Adipose tissue (tissue), 3 donors: ENCODE results near the gene PRSS21. TPM values are rescaled to one million over a fixed set of nuclear protein-coding genes. Genes with fewer than 3 reads are reported as not detected.

Experiments used
- H3K27ac ChIP-seq: one replicate; pipeline ENCODE4 v1.5.1; 2013; ENCODE audit warnings: low read depth, low read length
- WGBS, 3 donors: extraction: QIAGEN DNeasy Blood & Tissue Kit; methylation state at CpG; one replicate each; pipeline ENCODE4 v1.1.7; 2013; 5-methylcytosine and 5-hydroxymethylcytosine counted together
- polyA plus RNA-seq, 3 donors: library from polyadenylated mRNA; stranded (reverse); fragments of 200-250 nt; gene quantifications; one replicate each; pipeline ENCODE4 v1.2.3, GENCODE V29; 2013
- donor health status: healthy with polysubstance abuse.
- donor health status: Bipolar disorder and iron deficiency.
- donor health status: healthy.

Gene PRSS21
- polyA plus RNA-seq, 3 donors, result 0.39 to 0.77 TPM; not detected in 1

GRCh38 chr16:2795395-2796143, 21.5 kb upstream of the PRSS21 start:
- 53 to 74% (median 63%) methylated on average over 7 of the region's 7 CpGs for WGBS, 3 donors
- H3K27ac ChIP-seq, result no peak overlapping the region

- no peak overlapping the region for H3K27ac ChIP-seq
- 79 to 90% (median 80%) methylated on average over 25 to 39 of the region's 39 CpGs for WGBS, 3 donors
These were observed 18.3 kb upstream of the PRSS21 start for GRCh38 chr16:2798723-2799204.

DNA sequence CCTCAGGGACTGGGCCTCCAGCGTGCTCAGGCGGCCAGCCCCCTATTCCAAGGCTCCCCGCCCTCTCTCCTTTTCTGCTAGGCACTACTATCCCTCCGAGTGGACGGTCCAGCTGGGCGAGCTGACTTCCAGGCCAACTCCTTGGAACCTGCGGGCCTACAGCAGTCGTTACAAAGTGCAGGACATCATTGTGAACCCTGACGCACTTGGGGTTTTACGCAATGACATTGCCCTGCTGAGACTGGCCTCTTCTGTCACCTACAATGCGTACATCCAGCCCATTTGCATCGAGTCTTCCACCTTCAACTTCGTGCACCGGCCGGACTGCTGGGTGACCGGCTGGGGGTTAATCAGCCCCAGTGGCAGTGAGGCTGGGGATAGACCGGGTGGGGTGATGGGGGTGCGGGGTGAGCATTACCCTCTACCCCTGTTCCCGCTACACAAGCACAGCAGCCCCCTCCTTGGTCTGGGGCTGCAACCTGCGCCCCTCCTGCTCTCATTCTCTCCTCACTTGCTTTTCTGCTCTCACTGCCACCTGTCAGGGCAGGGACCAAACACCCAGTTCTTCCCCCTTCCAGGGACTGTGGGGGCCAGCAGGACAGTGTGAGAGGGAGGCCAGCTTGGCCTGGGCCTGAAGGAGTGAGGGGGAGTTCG, 17.7 kb upstream of the PRSS21 start:
- H3K27ac ChIP-seq, result no peak overlapping the region
- 80 to 89% (median 86%) methylated on average over 21 of the region's 21 CpGs for WGBS, 3 donors

DNA sequence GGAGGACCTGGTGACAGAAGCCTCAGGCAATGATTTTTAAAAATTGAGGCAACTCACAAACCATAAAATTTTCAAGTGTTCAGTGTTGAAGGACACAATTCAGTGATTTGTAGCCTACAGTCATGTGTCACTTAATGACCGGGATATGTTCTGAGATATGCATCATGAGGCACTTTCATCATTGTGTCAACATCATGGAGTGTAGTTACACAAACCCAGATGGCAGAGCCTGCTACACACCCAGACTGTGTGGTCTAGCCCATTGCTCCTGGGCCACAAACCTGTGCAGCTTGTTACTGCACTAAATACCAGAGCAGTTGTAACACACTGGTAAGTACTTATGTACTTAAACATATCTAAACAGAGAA, 17.2 kb upstream of the PRSS21 start:
- WGBS, 3 donors, result 78 to 84% (median 81%) methylated on average over 1 of the region's 1 CpG
- H3K27ac ChIP-seq, result no peak overlapping the region

- H3K27ac ChIP-seq, result no peak overlapping the region
- 77 to 87% (median 86%) methylated on average over 3 of the region's 3 CpGs for WGBS, 3 donors
These were observed 13.4 kb upstream of the PRSS21 start for GRCh38 chr16:2803545-2804195.

DNA sequence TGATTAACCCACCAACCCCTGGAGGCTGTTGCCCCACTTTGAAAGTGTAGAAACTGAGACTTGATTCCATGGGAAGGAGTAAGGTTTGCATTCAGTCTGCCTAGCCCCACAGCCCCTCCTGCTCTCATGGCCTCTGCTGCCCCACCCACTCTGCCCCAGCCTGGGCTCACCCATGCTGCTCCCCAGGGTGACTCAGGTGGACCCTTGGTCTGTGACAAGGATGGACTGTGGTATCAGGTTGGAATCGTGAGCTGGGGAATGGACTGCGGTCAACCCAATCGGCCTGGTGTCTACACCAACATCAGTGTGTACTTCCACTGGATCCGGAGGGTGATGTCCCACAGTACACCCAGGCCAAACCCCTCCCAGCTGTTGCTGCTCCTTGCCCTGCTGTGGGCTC, 12.3 kb upstream of the PRSS21 start:
- WGBS, 3 donors, result 78 to 94% (median 90%) methylated on average over 4 of the region's 4 CpGs
- no peak overlapping the region for H3K27ac ChIP-seq

DNA sequence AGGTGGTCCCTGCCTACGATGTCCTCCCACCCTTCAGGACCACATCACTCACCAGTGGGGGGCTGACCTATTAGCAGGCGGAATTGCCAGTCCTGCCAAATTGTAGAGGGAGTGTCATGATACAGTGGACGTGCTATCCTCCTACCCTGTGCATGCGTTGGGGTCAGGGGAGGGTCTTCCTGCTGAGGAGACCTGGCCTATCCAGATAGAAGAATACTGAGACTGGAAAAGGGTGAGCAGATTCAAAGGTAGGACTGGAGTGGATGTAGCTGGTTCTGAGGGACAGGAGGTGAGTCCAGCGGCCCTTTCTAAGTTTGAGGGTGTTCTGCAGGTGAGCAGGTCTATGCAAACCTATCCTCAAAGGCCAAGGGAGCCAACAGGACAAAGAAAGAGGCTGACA, 10.8 kb upstream of the PRSS21 start:
- WGBS, 3 donors, result 67 to 75% (median 69%) methylated on average over 5 of the region's 5 CpGs
- no peak overlapping the region for H3K27ac ChIP-seq

DNA sequence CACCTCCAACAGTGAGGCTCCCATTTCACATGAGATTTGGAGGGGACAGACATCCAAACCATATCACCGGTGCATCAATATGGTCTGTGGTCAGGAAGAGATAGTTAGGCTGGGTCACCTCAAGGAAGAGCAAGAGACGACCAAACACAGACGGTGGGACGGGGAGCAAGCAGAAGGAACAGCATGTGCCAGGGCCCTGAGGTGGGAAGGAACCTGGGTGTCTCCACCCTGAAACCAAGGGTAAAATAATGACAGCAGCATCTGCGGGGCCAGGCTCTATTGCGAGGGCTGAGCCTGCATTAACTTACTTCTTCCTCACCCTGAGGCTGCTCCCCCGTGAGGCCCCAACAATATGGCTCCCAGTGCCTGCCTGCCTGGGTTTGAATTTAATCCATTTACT, 8.9 kb upstream of the PRSS21 start:
- H3K27ac ChIP-seq, result no peak overlapping the region
- 86 to 89% (median 87%) methylated on average over 7 of the region's 7 CpGs for WGBS, 3 donors

GRCh38 chr16:2809149-2809760, 7.8 kb upstream of the PRSS21 start:
- H3K27ac ChIP-seq, result no peak overlapping the region
- 66 to 82% (median 79%) methylated on average over 3 of the region's 3 CpGs for WGBS, 3 donors

DNA sequence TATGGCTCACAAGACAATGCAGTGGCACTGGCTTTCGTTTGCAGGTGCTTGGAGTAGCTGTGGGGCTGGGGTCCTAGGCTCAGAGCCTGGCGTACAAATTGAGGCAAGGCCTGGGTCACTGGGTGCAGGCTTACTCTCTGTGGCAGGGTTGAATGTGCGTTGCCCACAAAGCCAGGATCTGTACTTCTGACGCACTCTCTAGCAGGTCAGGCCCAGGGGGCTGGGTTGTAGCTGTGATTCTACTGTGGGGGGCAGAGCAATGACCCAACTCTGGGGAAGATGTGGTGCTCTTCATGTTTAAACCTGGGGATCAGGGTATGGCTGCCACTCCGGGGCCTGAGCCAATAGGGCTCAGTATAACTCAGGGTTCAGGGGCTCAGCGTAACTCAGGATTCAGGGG, 6.4 kb upstream of the PRSS21 start:
- WGBS, 3 donors, result 81 to 93% (median 86%) methylated on average over 6 of the region's 6 CpGs
- no peak overlapping the region for H3K27ac ChIP-seq

- 65 to 69% (median 68%) methylated on average over 15 of the region's 15 CpGs for WGBS, 3 donors
- H3K27ac ChIP-seq, result no peak overlapping the region
These were observed 5.2 kb upstream of the PRSS21 start for GRCh38 chr16:2811703-2812471.

DNA sequence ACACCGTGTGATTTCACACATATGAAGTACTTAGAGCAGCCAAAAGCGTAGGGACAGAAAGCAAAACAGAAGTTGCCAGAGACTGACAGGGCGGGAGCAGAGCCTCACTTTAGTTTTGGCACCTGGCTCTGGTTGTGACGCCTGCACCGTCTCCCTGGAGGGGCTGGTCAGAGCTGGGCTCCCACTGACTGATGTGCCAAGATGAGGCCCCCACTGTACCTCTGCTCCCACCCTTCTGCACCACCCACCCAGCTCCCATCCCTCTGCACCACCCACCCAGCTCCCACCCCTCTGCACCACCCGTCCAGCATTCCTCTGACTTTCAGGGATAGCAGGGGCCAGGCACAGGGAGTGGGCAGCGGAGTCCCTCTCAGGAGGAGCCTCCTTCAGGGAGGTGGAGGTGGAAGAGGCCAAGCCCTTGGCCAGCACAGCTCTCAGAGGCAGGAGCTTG, 3.2 kb upstream of the PRSS21 start:
- WGBS, 3 donors, result 43 to 78% (median 45%) methylated on average over 7 of the region's 7 CpGs
- no peak overlapping the region for H3K27ac ChIP-seq

DNA sequence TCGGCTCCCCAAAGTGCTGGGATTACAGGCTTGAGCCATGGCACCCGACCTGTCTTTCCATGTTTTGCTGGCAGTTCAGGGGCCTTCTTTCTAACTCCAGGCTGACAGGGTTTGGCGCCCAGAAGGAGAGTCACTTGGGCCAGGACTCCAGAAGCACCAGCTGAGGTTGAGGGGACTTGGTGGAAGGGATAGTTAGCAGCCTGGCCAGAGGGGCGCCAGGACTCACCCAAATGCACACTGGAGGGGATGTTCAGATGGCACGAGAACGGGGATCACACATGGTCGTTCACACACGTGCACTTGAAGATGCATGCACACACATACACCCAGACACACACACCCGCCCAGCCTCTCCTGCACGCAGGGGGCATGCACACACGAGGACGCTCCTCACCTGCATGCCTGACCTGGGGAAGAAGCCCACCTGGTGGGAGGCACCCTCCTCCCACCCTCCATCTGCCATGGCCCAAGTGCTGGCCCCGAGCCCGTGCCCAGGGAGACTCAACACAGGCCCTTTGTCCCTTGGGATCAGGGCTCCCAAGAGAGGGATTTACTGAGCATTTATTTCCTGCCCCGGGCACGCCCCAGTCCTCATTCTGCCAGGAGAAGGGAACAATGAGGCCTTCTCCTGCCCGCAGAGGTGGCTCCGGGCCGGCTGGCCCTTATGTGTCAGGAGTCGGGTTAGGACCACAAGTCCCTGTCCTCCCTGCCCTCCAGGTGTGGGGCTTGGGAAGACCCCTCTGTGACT, 2.3 kb upstream of the PRSS21 start:
- H3K27ac ChIP-seq, result no peak overlapping the region
- WGBS, 3 donors, result 79 to 87% (median 80%) methylated on average over 19 to 20 of the region's 20 CpGs

DNA sequence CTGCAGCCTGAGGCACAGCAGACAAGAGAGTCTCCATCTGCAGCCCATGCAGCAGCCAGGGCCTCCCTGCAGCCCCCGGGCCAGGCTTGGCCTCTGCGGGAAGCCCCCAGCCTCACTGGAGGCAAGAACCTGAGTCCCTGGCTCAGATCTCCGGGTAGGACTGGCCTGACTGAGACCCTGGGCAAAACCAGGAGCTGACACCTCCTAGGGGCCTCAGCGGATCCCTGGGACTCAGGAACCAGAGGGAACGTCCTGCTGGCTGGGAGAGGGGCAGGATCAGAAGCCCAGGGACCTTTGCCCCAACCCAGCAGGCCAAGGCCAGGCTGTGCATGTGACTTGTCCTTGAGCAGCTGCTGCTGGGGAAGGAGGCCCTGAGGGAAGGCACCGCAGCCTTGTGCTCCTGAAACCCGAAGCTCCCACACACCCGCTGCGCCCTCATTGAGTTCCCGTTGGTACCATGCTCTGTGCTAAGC, 1.7 kb upstream of the PRSS21 start:
- H3K27ac ChIP-seq, result no peak overlapping the region
- WGBS, 3 donors, result 66 to 84% (median 80%) methylated on average over 10 of the region's 10 CpGs

DNA sequence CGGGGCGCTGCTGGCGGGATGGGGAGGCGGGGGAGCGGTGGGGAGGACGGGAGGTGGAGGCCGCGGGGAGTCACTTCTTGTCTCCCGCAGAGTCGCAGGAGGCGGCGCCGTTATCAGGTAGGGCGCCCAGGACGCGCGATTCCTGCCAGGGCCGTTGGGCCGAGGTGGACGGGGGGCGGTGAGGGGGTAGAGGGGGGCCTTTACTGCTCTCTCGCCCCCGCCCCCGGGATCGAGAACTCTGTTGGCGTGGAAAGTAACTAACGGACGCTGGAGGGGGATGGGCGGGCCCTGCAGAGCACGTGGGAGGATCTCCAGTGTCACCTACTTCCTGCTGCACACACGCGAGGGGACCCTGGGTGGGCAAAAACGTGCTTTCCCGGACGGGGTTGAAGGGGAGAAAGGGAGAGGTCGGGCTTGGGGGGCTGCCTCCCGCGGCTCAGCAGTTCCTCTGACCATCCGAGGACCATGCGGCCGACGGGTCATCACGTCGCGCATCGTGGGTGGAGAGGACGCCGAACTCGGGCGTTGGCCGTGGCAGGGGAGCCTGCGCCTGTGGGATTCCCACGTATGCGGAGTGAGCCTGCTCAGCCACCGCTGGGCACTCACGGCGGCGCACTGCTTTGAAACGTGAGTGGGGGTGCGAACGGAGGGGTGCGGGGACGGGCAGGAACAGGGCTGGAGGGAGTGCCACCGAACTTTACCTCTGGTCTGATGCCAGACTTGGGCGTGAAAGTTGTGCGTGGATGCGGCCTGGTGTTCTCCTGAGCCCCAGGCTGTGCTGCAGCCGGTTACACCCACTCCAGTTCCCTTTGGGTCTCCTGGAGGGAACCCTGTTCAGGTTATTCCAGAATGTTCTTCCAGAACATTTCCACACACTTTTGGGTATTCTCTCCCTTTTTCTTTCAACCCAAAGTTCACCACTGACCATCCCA, 569 bp downstream of the PRSS21 start:
- 66 to 71% (median 70%) methylated on average over 53 to 68 of the region's 68 CpGs for WGBS, 3 donors
- no peak overlapping the region for H3K27ac ChIP-seq

DNA sequence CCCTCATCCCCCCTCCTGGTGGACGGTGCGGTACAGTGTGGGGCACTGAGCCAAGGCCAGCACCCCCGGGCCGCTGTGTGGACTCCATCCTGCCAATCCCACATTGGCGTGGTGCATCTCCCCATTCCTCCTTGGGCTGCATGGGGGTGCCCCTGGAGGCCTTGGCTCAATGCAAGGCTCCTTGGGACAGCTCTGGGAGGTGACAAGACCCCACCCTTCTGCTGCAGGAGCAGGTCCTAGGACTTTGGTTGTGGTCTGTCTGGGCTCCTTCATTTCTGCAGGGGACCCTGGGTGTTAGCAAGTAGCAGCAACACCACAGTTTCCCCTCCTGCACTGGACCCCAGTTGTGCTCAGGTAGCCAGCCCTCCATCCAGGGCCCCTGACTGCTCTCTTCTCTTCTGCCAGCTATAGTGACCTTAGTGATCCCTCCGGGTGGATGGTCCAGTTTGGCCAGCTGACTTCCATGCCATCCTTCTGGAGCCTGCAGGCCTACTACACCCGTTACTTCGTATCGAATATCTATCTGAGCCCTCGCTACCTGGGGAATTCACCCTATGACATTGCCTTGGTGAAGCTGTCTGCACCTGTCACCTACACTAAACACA, 1.3 kb downstream of the PRSS21 start:
- H3K27ac ChIP-seq, result no peak overlapping the region
- 78 to 85% (median 81%) methylated on average over 10 of the region's 10 CpGs for WGBS, 3 donors
